Measurements from ENCODE around the gene CHST8.
A peak's percentile ranks its signal among the peaks of the same experiment; 100 is the strongest.

Gene CHST8

GRCh38 chr19:33621065-33621785, 528 bp upstream of the CHST8 start:
- no peak overlapping the region for H3K27ac ChIP-seq (ENCODE audit: poor library complexity, severe bottlenecking)
- no peak for TF ChIP-seq CTCF (IDR thresholded peaks at IDR 0.05; ENCODE audit: poor library complexity, severe bottlenecking)
- peaks cover 72% of the 10 kb centered on the region for H3K27me3 ChIP-seq (ENCODE audit: insufficient read depth, poor library complexity, severe bottlenecking)
- peak overlapping the region; percentile 27 for H3K4me3 ChIP-seq (ENCODE audit: severe bottlenecking)
- no peaks in the 10 kb centered on the region for H3K4me1 ChIP-seq (ENCODE audit: insufficient read depth, poor library complexity, severe bottlenecking)
- peak; percentile 17; the same call in 2 of the 3 replicates for ATAC-seq (ENCODE audit: low read depth)
- no peak for DNase-seq (ENCODE audit: low spot score)
- H3K36me3 ChIP-seq (ENCODE audit: low read depth), result no peaks in the 10 kb centered on the region
- no peaks in the 10 kb centered on the region for H3K9me3 ChIP-seq (ENCODE audit: severe bottlenecking)

- no peak for TF ChIP-seq CTCF (IDR thresholded peaks at IDR 0.05; ENCODE audit: poor library complexity, severe bottlenecking)
- H3K9me3 ChIP-seq (ENCODE audit: severe bottlenecking), result no peaks in the 10 kb centered on the region
- DNase-seq (ENCODE audit: low spot score) (no peak), ATAC-seq (ENCODE audit: low read depth) (peak; percentile 41)
- no peaks in the 10 kb centered on the region for H3K4me1 ChIP-seq (ENCODE audit: insufficient read depth, poor library complexity, severe bottlenecking)
- no peak overlapping the region for H3K27ac ChIP-seq (ENCODE audit: poor library complexity, severe bottlenecking)
- no peaks in the 10 kb centered on the region for H3K36me3 ChIP-seq (ENCODE audit: low read depth)
- H3K4me3 ChIP-seq (ENCODE audit: severe bottlenecking), result peak overlapping the region; percentile 27
- H3K27me3 ChIP-seq (ENCODE audit: insufficient read depth, poor library complexity, severe bottlenecking), result peaks cover 72% of the 10 kb centered on the region
These were observed 704 bp downstream of the CHST8 start for GRCh38 chr19:33622505-33622808.

GRCh38 chr19:33622809-33623511, 1.2 kb downstream of the CHST8 start:
- no peak; the same call in 2 of the 3 replicates for ATAC-seq (ENCODE audit: low read depth)
- no peak for DNase-seq (ENCODE audit: low spot score)
- Histone ChIP-seq H3K9me3 (ENCODE audit: severe bottlenecking) (no peaks in the 10 kb centered on the region), H3K27ac (ENCODE audit: poor library complexity, severe bottlenecking) (no peak overlapping the region), H3K4me1 (ENCODE audit: insufficient read depth, poor library complexity, severe bottlenecking) (no peaks in the 10 kb centered on the region), H3K4me3 (ENCODE audit: severe bottlenecking) (no peak overlapping the region), H3K36me3 (ENCODE audit: low read depth) (no peaks in the 10 kb centered on the region), H3K27me3 (ENCODE audit: insufficient read depth, poor library complexity, severe bottlenecking) (peaks cover 72% of the 10 kb centered on the region)
- no peak for TF ChIP-seq CTCF (IDR thresholded peaks at IDR 0.05; ENCODE audit: poor library complexity, severe bottlenecking)

GRCh38 chr19:33624586-33624985, 2.8 kb downstream of the CHST8 start:
- no peaks in the 10 kb centered on the region for H3K4me1 ChIP-seq (ENCODE audit: insufficient read depth, poor library complexity, severe bottlenecking)
- DNase-seq (ENCODE audit: low spot score) (no peak), ATAC-seq (ENCODE audit: low read depth) (no peak)
- peaks cover 63% of the 10 kb centered on the region for H3K27me3 ChIP-seq (ENCODE audit: insufficient read depth, poor library complexity, severe bottlenecking)
- H3K4me3 ChIP-seq (ENCODE audit: severe bottlenecking), result no peak overlapping the region
- no peak for TF ChIP-seq CTCF (IDR thresholded peaks at IDR 0.05; ENCODE audit: poor library complexity, severe bottlenecking)
- no peaks in the 10 kb centered on the region for H3K9me3 ChIP-seq (ENCODE audit: severe bottlenecking)
- no peaks in the 10 kb centered on the region for H3K36me3 ChIP-seq (ENCODE audit: low read depth)
- no peak overlapping the region for H3K27ac ChIP-seq (ENCODE audit: poor library complexity, severe bottlenecking)

GRCh38 chr19:33627526-33627925, 5.8 kb downstream of the CHST8 start:
- H3K4me1 ChIP-seq (ENCODE audit: insufficient read depth, poor library complexity, severe bottlenecking), result no peaks in the 10 kb centered on the region
- no peak overlapping the region for H3K27ac ChIP-seq (ENCODE audit: poor library complexity, severe bottlenecking)
- DNase-seq (ENCODE audit: low spot score) (no peak), ATAC-seq (ENCODE audit: low read depth) (no peak)
- H3K9me3 ChIP-seq (ENCODE audit: severe bottlenecking), result no peaks in the 10 kb centered on the region
- H3K27me3 ChIP-seq (ENCODE audit: insufficient read depth, poor library complexity, severe bottlenecking), result peaks cover 36% of the 10 kb centered on the region
- no peak for TF ChIP-seq CTCF (IDR thresholded peaks at IDR 0.05; ENCODE audit: poor library complexity, severe bottlenecking)
- H3K4me3 ChIP-seq (ENCODE audit: severe bottlenecking), result no peak overlapping the region
- no peaks in the 10 kb centered on the region for H3K36me3 ChIP-seq (ENCODE audit: low read depth)

Data from RWPE2 (cell line).